ENCODE results near the gene CDK4.

The CDK4 gene

DNA sequence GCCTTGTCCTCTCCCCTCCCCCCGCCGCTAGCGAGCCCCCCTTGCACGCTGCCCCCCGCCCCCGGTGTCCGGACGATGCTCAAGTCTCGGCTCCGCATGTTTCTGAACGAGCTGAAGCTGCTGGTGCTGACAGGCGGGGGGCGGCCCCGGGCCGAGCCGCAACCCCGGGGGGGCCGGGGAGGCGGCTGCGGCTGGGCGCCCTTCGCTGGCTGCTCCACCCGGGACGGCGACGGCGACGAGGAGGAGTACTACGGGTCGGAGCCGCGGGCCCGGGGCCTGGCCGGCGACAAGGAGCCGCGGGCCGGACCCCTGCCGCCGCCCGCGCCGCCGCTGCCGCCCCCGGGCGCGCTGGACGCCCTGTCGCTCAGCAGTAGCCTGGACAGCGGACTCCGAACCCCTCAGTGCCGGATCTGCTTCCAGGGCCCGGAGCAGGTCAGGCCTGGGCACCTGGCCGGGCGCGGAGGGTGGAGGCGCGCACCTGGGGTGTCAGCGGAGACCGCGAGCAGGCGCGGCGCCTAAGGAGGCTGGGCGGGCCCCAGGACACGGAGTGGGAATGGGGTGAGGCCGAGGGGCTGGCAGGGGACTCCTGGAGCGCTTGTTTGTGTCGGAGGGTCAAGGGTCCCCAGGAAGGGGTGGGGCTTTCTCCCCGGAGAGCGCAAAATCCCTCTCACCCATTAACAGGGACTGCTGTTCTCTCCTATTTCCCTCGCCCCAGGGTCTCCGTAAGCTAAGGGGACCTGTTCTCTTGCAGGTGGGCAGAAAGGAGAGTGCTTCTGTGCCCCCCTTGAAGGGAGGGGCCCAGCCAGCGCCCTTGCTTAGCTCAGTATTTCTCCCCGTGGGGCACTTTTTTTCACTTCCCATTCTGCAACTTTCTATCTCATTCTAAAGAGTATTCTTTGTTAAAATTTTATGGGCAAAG is 3.6 kb upstream of the CDK4 start:
- peak; percentile 73 for DNase-seq (ENCODE audit: low spot score)

DNA sequence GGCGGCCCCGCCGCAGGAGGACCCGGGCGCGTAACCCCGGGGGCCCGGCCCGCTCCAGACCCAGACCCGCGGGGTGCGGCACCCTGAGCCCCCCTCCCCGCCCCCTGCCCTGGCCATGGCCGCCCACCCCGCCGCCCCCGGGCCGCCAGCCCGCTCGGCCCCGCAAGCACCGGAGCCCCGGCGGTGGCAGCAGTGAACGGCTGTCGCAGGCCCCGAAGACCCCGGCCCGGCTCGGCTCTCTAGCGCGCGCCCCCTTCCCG is 3.0 kb upstream of the CDK4 start:
- no peak for DNase-seq (ENCODE audit: low spot score)

DNA sequence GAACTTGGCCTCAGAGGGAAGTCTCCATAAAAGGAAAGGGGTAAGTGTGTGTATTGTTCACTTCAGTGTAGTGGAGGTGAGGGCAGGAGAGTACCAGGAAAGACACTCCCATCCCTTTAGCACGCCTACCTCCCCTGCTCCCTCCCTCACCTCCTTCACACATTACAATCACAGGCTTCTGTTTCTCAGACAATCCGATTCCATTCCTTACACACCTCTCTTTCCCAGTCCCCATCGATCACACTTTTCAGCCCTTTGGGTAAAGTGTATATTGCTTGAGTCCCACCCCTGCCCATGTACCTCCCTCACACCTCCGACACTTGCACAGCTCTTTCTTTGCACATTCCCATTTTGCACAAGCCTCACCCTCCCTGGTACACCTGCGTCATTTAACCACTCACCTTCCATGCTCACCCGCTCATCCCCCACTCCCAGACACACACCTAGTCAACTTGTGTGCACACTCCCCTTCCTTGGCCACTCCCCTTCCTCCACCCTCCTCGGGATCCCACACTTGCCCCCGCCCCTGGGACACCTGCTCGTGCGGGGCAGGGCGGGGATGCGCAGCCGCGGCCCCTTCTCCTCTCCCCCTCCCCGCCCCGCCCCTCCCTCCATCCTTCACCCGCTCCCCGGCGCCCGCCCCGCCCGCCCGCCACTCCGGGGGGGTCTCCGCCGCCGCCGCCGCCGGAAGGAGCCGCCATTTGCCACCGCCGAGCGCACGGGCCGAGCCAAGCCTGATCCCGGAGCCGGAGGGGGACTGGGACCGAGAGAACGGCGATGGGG is 2.5 kb upstream of the CDK4 start, which contains the start of gene MARCHF9:
TSS of gene MARCHF9 (plus strand) at position 693 of the 783 bp plus-strand sequence. CDS start 426 bp downstream, outside the sequence.
- DNase-seq (ENCODE audit: low spot score): peak; percentile 79

DNA sequence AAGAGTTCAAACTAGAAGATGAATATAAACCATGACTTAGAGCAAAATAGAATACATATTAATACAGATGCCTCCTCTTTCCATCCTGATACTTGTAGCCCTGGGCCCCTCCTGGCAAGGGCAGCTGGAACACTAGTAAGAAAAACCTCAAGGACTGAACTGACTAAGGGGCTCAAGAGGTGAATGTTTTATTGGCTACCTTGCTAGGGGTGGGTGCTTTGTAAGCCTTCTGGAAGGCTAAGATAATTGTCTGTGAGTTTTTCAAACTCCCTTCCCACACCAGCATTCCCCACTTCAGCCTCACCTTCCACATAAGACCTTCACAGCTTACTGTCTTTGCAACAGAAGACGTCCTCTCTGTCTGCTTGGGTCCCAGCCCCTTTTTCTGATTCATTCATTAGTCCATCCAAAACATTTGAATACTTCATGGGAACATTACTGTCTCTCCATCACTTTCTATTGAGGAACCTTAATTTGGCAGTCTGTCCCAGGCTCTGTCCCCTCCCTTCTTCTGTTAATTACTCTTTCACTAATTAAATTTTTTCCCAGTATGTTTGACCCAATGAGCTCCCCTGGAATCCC is 1.7 kb upstream of the CDK4 start:
- no peak for DNase-seq (ENCODE audit: low spot score)

DNA sequence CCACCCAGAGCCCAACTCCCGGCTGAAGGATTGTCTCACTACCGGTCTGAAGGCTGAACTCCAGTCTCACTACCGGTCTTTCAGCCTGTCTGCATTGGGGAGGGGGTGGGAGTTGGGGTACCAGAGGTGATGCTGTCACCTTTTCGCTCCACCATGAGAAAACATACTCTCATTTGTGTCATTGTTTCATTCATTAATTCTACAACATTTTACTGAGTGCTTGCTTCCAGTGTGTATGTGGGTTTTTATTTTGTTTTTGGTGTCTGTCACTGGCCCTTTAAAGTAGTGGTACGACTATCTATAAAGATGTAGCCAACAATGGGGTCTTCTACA is 524 bp upstream of the CDK4 start:
- DNase-seq (ENCODE audit: low spot score): no peak

- DNase-seq (ENCODE audit: low spot score): no peak
These were observed 700 bp downstream of the CDK4 start for GRCh38 chr12:57751432-57751787.

DNA sequence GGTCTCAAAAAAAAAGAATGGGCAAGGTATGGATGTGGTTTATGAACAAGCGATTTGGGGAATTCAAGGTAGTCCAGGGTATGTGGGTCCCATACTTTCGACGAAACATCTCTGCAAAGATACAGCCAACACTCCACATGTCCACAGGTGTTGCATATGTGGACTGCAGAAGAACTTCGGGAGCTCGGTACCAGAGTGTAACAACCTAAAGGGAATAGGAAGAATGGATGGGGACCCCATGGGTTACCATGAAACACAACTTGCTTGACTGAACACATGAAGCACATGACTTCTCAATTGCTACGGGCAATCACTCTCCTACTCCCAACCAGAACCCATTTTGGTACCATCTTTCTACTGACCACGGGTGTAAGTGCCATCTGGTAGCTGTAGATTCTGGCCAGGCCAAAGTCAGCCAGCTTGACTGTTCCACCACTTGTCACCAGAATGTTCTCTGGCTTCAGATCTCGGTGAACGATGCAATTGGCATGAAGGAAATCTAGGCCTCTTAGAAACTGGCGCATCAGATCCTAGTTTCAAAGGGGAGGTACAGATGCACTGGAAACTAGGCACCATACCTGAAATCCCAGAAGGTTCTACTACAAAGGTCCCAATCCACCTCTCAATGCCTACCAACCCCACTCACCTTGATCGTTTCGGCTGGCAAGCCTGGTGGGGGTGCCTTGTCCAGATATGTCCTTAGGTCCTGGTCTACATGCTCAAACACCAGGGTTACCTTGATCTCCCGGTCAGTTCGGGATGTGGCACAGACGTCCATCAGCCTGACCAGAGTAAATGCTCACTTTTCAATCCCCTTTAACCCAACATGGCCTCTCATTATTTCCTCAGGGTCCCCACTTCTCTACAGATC is 1.3 kb downstream of the CDK4 start:
- no peak for DNase-seq (ENCODE audit: low spot score)

- no peak for DNase-seq (ENCODE audit: low spot score)
These were observed 3.0 kb downstream of the CDK4 start for GRCh38 chr12:57749061-57749460.

- no peak for DNase-seq (ENCODE audit: low spot score)
These were observed 6.1 kb downstream of the CDK4 start for GRCh38 chr12:57746025-57746424.

GRCh38 chr12:57745485-57745881 is 6.6 kb downstream of the CDK4 start:
- DNase-seq (ENCODE audit: low spot score): no peak

DNA sequence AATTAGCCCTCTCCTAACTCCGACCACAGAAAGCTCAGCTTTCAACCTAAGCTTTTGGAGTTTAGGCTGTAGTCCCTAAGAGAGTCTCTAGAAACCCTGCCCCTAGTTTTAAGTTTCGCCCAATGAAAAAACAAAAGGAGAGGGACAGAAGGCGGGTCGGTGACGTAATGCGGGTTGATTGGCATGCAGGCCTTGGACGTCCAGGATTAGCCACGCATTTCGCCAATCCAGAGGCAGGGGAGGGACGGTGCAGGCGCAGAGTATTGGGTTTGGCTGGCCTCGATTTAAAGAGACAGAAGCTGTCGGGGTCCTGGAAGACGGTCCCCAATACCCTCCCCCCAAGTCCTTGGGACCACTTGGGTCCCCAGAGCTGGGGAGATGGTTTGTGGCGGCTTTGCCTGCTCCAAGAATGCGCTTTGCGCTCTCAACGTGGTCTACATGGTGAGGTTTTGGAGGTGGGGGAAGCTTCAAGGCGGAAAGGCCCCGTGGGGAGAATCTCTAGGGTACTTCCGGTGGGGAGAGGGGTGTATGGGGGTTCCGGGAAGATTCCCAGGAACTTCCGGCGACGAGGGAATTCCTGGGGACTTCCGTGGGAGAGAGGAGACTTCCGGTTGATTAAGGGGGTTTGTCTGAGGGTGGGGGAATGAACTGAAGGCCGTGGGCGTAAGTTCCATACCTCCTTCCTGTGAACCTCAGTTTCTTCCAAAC is 7.2 kb downstream of the CDK4 start, which contains the start of gene TSPAN31:
TSS of gene TSPAN31 (plus strand) at position 263 of the 708 bp plus-strand sequence. CDS start at position 379, 116 bp downstream.
- peak; percentile 98 for DNase-seq (ENCODE audit: low spot score)

DNA sequence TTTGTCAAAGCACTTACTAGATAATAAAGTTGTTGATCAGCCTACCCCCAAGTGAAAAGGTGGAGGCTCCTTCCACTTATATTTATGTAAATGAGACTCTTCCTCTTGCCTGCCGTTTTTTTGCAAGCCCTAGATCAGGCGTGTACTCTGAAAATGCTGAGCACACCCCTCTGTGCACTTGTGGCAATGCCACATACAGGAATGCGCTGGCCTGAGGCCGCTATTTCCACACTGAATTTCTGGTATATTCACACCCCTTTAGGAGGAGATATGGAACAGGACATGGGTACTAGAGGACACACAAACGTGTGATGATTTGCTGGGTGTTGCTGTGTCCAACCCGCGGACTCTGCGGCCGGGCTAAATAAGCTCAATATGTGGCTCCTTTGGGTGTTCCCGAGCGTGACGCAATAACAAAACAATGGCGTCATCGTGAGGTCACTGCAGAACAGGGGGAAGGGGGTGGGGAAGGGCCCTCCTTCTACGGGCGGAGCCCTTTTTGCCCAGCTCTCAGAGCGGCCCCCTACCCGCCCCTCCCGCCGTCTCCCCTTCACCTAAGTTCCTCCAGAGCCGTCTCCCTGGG is 7.8 kb downstream of the CDK4 start:
- DNase-seq (ENCODE audit: low spot score): no peak

DNA sequence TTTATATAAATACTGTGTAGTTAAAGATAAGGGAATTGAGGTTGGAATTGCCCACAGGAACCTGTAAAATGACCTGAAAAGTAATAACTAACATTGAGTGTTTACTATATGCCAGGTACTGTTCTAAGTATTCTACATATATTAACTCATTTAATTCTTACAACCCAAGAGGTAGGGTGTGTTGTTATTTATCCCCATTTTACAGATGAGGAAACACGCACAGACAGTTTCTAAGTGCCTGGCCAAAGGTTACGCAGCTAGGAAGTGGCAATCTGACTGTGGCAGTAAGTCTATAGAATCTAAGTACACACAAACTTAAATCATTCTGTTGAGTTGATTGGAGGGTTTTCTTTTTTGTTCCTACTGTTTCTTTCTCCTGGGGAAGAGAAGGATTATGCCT is 8.3 kb downstream of the CDK4 start:
- no peak for DNase-seq (ENCODE audit: low spot score)

GRCh38 chr12:57741844-57742738 is 10.0 kb downstream of the CDK4 start:
- DNase-seq (ENCODE audit: low spot score): no peak

DNA sequence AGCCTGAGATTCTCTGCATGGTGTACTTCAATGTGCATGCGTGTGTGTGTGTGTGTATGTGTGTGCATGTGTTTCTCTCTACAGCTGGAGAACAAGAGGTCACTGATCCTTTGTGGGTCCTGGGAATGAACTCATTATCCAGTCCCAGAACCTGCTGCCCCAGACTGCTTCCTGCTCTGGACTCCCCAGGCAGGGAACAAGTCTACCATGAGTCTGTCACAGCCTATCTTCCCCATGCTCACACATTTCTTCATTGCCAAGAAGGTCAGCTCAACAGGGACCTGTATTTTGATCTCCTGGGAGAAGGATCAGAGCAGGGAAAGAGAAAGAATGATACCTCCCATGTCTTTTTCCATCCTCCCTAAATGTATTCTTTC is 10.7 kb downstream of the CDK4 start:
- no peak for DNase-seq (ENCODE audit: low spot score)

GRCh38 chr12:57740656-57741412 is 11.3 kb downstream of the CDK4 start:
- no peak for DNase-seq (ENCODE audit: low spot score)

DNA sequence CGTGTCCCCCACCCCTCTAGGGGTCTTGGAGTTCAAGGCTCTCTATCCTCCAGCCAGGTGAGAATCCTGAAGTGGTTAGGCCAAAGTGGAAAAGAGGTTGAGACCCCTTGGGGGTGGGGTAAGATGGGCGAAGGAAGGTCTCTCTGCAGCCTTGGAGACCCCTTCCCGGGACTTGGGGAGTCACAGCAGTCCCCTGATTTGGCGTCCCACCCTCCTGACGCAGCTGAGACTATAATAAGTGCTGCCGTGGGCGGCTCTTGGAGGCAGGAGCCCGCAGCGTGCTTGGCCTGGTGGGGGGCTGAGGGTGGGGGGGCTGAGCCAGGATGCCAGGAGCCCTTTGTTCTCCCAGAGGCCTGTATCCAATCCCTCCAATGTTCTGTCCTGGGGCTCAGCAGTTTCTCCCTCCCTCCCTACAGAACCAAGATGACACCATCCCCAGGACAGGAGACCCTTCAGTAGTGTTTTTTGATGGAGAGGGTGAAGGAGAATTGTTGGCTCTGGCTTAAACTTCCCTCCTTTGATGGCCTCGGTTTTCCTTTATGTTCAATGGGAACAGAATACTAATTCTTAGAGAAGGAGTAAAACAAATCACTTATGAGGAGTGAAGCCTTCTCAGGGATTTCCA is 12.1 kb downstream of the CDK4 start:
- DNase-seq (ENCODE audit: low spot score): no peak

DNA sequence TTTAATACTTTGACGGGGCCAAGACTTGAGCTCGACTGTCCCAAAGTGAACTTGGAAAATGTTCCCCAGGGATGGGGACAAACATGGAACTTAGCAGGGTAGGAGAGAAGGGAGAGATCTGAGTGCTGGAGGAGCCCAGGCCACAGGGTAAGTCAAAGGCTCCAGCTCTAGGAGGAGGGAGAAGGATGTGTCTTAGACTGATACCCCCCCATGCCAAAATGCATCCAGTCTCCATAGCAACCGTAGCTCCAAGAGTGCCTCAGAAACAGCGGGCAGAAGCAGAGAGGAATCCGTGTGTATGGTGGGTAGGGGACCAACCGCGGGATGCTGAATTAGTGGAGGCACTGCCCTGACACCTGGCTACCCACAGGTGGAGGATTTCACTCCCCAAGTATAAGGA is 12.7 kb downstream of the CDK4 start:
- DNase-seq (ENCODE audit: low spot score): no peak
